Fibroblast of lung (primary cell): ENCODE data around the gene SEC22A. TPM values are rescaled to one million over a fixed set of nuclear protein-coding genes. Genes with fewer than 3 reads are reported as not detected.

Experiments
- DNase-seq, 2 donors: peaks; one replicate each; pipeline versions ENCODE4 v3.0.0 to v3.0.0-alpha.2; 2010; ENCODE audit warnings: low read depth in 2 of 2
- H2AFZ ChIP-seq: 2 replicates; pipeline ENCODE4 v1.5.1; 2012; ENCODE audit warnings: low read length, control low read depth, inconsistent platforms
- H3K27ac ChIP-seq: 2 replicates; pipeline ENCODE4 v1.5.1; 2011; ENCODE audit warnings: low read length, control low read depth; ENCODE audit not compliant: insufficient read depth
- H3K27me3 ChIP-seq: 2 replicates; pipeline ENCODE4 v1.5.1; 2011; ENCODE audit warnings: mild to moderate bottlenecking, low read length; ENCODE audit not compliant: control insufficient read depth, insufficient read depth
- H3K36me3 ChIP-seq: 2 replicates; pipeline ENCODE4 v1.5.1; 2011; ENCODE audit warnings: low read length; ENCODE audit not compliant: control insufficient read depth, insufficient read depth
- H3K4me1 ChIP-seq: 2 replicates; pipeline ENCODE4 v1.5.1; 2011; ENCODE audit warnings: low read length; ENCODE audit not compliant: control insufficient read depth, insufficient read depth; ENCODE audit errors: extremely low read depth
- H3K4me2 ChIP-seq: 2 replicates; pipeline ENCODE4 v1.5.1; 2011; ENCODE audit warnings: low read length, control low read depth; ENCODE audit not compliant: insufficient read depth; ENCODE audit errors: extremely low read depth
- H3K4me3 ChIP-seq, 4 experiments: fragments of 200-600 bp in 1 of 4; sonication (generic) in 1 of 4; replicated peaks in 1 of 4; 2 replicates each; pipeline ENCODE4 v1.5.1; 2011 to 2016; ENCODE audit warnings: low read length in 4 of 4, low read depth in 3 of 4, mild to moderate bottlenecking in 3 of 4, control low read depth in 2 of 4, inconsistent platforms in 1 of 4, mixed read lengths in 1 of 4; ENCODE audit not compliant: insufficient read depth in 1 of 4; ENCODE audit errors: control extremely low read depth in 1 of 4
- H3K79me2 ChIP-seq: 2 replicates; pipeline ENCODE4 v1.5.1; 2012; ENCODE audit warnings: mild to moderate bottlenecking, low read length, inconsistent platforms; ENCODE audit not compliant: control insufficient read depth, insufficient read depth
- H3K9ac ChIP-seq: 2 replicates; pipeline ENCODE4 v1.5.1; 2011; ENCODE audit warnings: mild to moderate bottlenecking, low read length, control low read depth; ENCODE audit not compliant: insufficient read depth
- H3K9me3 ChIP-seq: 2 replicates; pipeline ENCODE4 v1.5.1; 2012; ENCODE audit warnings: low read depth, low read length; ENCODE audit not compliant: control insufficient read depth, insufficient read depth
- H4K20me1 ChIP-seq: 2 replicates; pipeline ENCODE4 v1.5.1; 2011; ENCODE audit warnings: low read length; ENCODE audit not compliant: control insufficient read depth, insufficient read depth; ENCODE audit errors: extremely low read depth
- CTCF ChIP-seq, 2 donors: IDR thresholded peaks in 1 of 2; conservative IDR thresholded peaks in 1 of 2; 1 replicate in 1 of 2; 2 replicates in 1 of 2; pipeline ENCODE4 v1.5.1; 2011 to 2012; ENCODE audit warnings: low read length in 2 of 2, control low read depth in 1 of 2, inconsistent platforms in 1 of 2, low read depth in 1 of 2, mild to moderate bottlenecking in 1 of 2
- EZH2 ChIP-seq: IDR thresholded peaks from 2 replicates; pipeline ENCODE4 v1.5.1; 2012; ENCODE audit warnings: low read length, control low read depth, mild to moderate bottlenecking; ENCODE audit errors: missing control alignments
- polyA plus RNA-seq, 2 donors: library from polyadenylated mRNA; depleted of rRNA in 1 of 2; stranded (reverse) in 1 of 2; unstranded in 1 of 2; fragments of >200 nt; gene quantifications; 2 replicates each; pipeline ENCODE4 v1.2.1, GENCODE V29; 2011 to 2012; ENCODE audit warnings: missing spikeins in 1 of 2
- total RNA-seq: library from RNA; depleted of rRNA; stranded (reverse); fragments of >200 nt; gene quantifications from 2 replicates; pipeline ENCODE4 v1.2.1, GENCODE V29; 2014

The SEC22A gene
- total and polyA plus RNA-seq, 2 donors (not counting 1 experiment from before 2014, with no cell fraction given), result 45.4 to 52.7 TPM

DNA sequence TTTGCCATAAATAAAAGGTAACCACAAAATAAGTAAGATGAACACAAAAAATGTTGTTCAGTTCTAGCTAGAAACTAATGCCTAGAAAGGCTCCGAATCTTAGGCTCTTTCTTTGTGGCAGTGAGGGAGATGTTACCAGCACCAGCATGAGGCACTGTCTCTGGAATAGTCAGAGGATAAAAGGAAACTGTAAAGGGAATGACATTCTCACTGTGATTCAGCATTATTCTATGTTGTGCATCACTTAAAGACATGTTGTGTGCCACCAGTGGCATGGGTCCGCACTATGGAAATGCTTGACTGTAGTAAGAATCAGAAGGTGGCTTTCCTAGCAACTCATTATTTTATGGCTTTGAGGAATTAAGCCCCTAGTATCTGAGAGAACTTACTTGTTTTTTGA is 70.8 kb downstream of the SEC22A start:
- Histone ChIP-seq H3K4me2 (no peak overlapping the region), H3K4me1 (peaks cover 3% of the 10 kb centered on the region), H3K4me3 (no peak overlapping the region), H3K79me2 (no peaks in the 10 kb centered on the region), H3K27ac (no peak overlapping the region), H4K20me1 (no peaks in the 10 kb centered on the region), H3K36me3 (no peaks in the 10 kb centered on the region), H3K27me3 (no peaks in the 10 kb centered on the region), H2AFZ (no peak overlapping the region), H3K9me3 (no peaks in the 10 kb centered on the region), H3K9ac (no peak overlapping the region)
- no peak for TF ChIP-seq EZH2
- no peak for TF ChIP-seq CTCF (conservative IDR thresholded peaks at IDR 0.05 in 1 of 2, IDR thresholded peaks at IDR 0.05 in 1 of 2; ENCODE audit: low read depth in 1 of 2, low read length in 2 of 2)
- peak; percentile 13 to 55 for DNase-seq

DNA sequence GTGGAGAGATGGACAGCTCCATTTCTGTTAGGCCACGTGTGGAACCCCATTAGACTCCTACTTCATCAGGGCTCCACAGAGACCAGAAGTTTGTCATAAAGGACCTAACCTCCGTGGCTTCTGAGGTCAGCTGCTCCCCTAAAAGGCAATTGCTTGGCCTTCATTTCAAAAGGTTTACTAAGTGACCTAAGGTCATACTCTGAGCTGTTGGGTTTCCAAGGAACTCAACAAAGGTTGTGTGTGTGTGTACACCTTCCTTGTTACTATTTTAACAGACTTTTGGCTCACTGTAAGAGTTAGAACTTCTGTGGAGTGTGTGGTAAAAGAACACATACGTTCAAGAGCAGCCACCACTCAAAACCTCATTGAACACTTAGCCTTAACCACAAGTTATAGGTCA is 73.9 kb downstream of the SEC22A start:
- no peaks in the 10 kb centered on the region for H3K79me2 ChIP-seq
- no peaks in the 10 kb centered on the region for H3K36me3 ChIP-seq
- H4K20me1 ChIP-seq, result no peaks in the 10 kb centered on the region
- no peaks in the 10 kb centered on the region for H3K9me3 ChIP-seq
- peaks cover 3% of the 10 kb centered on the region for H3K4me1 ChIP-seq
- peak in 1 of 2 donors; percentile 34 for DNase-seq
- H3K27me3 ChIP-seq, result no peaks in the 10 kb centered on the region
- no peak overlapping the region for H3K4me3 ChIP-seq
- H3K9ac ChIP-seq, result no peak overlapping the region
- no peak overlapping the region for H3K4me2 ChIP-seq
- no peak overlapping the region for H2AFZ ChIP-seq
- H3K27ac ChIP-seq, result no peak overlapping the region
- TF ChIP-seq CTCF (conservative IDR thresholded peaks at IDR 0.05 in 1 of 2, IDR thresholded peaks at IDR 0.05 in 1 of 2; ENCODE audit: low read depth in 1 of 2, low read length in 2 of 2), result no peak
- no peak for TF ChIP-seq EZH2

DNA sequence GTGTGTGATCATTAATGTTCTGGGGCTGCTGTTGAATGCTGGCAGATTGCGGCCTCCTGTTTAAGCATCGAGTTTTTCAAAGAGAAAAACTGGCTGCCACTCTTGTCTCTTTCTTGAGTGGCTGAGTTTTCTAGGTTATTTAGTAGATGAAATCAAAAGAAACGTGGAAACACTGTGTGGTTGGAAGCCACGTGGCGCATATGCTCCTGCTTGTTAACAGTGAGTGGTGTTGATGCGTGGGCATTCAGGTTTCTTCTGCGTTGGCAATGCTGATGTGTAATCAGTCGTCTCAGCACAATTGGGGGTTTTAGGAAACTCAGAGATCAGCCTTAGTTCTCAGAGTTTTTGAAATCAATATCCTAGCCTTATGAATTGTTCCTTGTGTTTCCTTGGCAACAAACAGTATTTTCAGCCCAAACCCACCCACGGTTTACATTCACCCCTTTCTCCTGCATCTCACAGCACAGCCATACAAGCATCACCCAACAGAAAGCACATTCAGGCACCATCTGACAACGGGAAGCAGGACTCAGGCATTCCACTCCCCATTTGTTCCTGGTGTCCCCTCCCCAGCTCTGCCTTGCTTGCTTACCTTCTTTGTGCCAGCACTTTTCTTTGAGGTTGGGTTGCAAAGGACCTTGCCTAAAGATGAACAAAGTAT is 74.7 kb downstream of the SEC22A start:
- Histone ChIP-seq H3K4me2 (no peak overlapping the region), H2AFZ (no peak overlapping the region), H3K27me3 (no peaks in the 10 kb centered on the region), H3K4me3 (no peak overlapping the region), H4K20me1 (no peaks in the 10 kb centered on the region), H3K27ac (no peak overlapping the region), H3K4me1 (peaks cover 3% of the 10 kb centered on the region), H3K36me3 (no peaks in the 10 kb centered on the region), H3K79me2 (no peaks in the 10 kb centered on the region), H3K9ac (no peak overlapping the region), H3K9me3 (no peaks in the 10 kb centered on the region)
- TF ChIP-seq EZH2 (no peak), CTCF (conservative IDR thresholded peaks at IDR 0.05 in 1 of 2, IDR thresholded peaks at IDR 0.05 in 1 of 2; ENCODE audit: low read depth in 1 of 2, low read length in 2 of 2) (no peak)
- no peak for DNase-seq
